AG04449 (cell line): Measurements from ENCODE around the gene HRH3.

ENCODE experiments used
- CTCF ChIA-PET: fragments of 350-600 bp; formaldehyde crosslinking; extraction: SDS; loops from one replicate; lab custom pipeline; 2021; ENCODE audit warnings: antibody characterized with exemption; lab: Yijun Ruan, JAX
- POLR2A ChIA-PET: fragments of 400-600, 350-600 bp; formaldehyde crosslinking; extraction: SDS; loops from one replicate; lab custom pipeline; 2020; ENCODE audit warnings: antibody characterized with exemption, inconsistent platforms; lab: Yijun Ruan, JAX
- DNase-seq: peaks from one replicate; pipeline ENCODE4 v3.0.0-alpha.2; 2010; ENCODE audit warnings: low read depth, low spot score
- H3K4me3 ChIP-seq: 2 replicates; pipeline ENCODE4 v1.5.1; 2011; ENCODE audit warnings: low read depth, mild to moderate bottlenecking, control low read depth, low read length
- CTCF ChIP-seq: IDR thresholded peaks from one replicate; pipeline ENCODE4 v1.5.1; 2011; ENCODE audit warnings: mild to moderate bottlenecking, moderate library complexity, low read length, control low read depth, inconsistent platforms; ENCODE audit not compliant: insufficient read depth; ENCODE audit errors: missing control alignments

The HRH3 gene

GRCh38 chr20:62230696-62231095 is 10.6 kb upstream of the HRH3 start:
- ChIA-PET POLR2A (no interaction called here), CTCF (no interaction called here)
- H3K4me3 ChIP-seq, result no peak overlapping the region
- DNase-seq, result no peak
- TF ChIP-seq CTCF, result no peak

- ChIA-PET POLR2A (no interaction called here), CTCF (no interaction called here)
- TF ChIP-seq CTCF, result no peak
- DNase-seq, result no peak
- H3K4me3 ChIP-seq, result no peak overlapping the region
Observed at GRCh38 chr20:62230276-62230675, 10.2 kb upstream of the HRH3 start.

GRCh38 chr20:62229667-62230066 is 9.6 kb upstream of the HRH3 start:
- TF ChIP-seq CTCF, result no peak
- H3K4me3 ChIP-seq, result no peak overlapping the region
- ChIA-PET POLR2A (no interaction called here), CTCF (no interaction called here)
- DNase-seq, result no peak

GRCh38 chr20:62228982-62229545 is 9.0 kb upstream of the HRH3 start:
- POLR2A ChIA-PET, result no interaction called here
- CTCF ChIA-PET, result no interaction called here
- no peak for DNase-seq
- TF ChIP-seq CTCF, result no peak
- no peak overlapping the region for H3K4me3 ChIP-seq

- no peak for TF ChIP-seq CTCF
- H3K4me3 ChIP-seq, result no peak overlapping the region
- no peak for DNase-seq
- ChIA-PET CTCF (no interaction called here), POLR2A (interaction anchor here (0.6 kb wide), 1 partner anchor 10 kb away, joined by 3 read pairs; no protein-coding TSS in a partner anchor)
Observed at GRCh38 chr20:62227977-62228958, 8.2 kb upstream of the HRH3 start.

GRCh38 chr20:62227591-62227976 is 7.5 kb upstream of the HRH3 start:
- TF ChIP-seq CTCF, result no peak
- H3K4me3 ChIP-seq, result no peak overlapping the region
- no peak for DNase-seq
- CTCF ChIA-PET, result no interaction called here
- POLR2A ChIA-PET, result interaction anchor here (0.6 kb wide), 1 partner anchor 11 kb away, joined by 3 read pairs; no protein-coding TSS in a partner anchor
